A549 (cell line): ENCODE measurements around the gene SMG6. TPM values are rescaled to one million over a fixed set of nuclear protein-coding genes. Genes with fewer than 3 reads are reported as not detected.

Experiments
- ATAC-seq, 2 experiments: fragments of 200-7000 bp in 1 of 2; fragments of >200 bp in 1 of 2; cut with Nextera tagmentation in 1 of 2; cut with Tn5 transposase in 1 of 2; 3 replicates each; pipeline versions ENCODE4 v1.8.0 to v1.9.1; 2018 to 2020; ENCODE audit warnings: mild to moderate bottlenecking in 1 of 2, moderate library complexity in 1 of 2
- CTCF ChIA-PET: fragments of 300-600 bp; sonication (Branson Sonifier 250); formaldehyde crosslinking; extraction: SDS; loops from one replicate; lab custom pipeline; 2021; ENCODE audit warnings: antibody characterized with exemption, inconsistent platforms; lab: Yijun Ruan, JAX
- POLR2A ChIA-PET: fragments of 350-600 bp; formaldehyde crosslinking; extraction: SDS; loops from one replicate; lab custom pipeline; 2021; ENCODE audit warnings: antibody characterized with exemption, inconsistent platforms; lab: Yijun Ruan, JAX
- DNase-seq, 2 experiments: peaks; one replicate each; pipeline versions ENCODE4 v3.0.0 to v3.0.0-alpha.2; 2011 to 2016; ENCODE audit warnings: low read depth in 1 of 2, low spot score in 1 of 2
- FAIRE-seq: peaks from 2 replicates; lab custom pipeline; 2011; peaks lifted over from hg19 to GRCh38; lab: Jason Lieb, UNC
- H3K27ac ChIP-seq, 2 experiments: fragments of >200 bp; sonication (Bioruptor Twin); formaldehyde crosslinking; 3 replicates each; pipeline ENCODE4 v1.5.1; 2016 to 2017
- H3K4me1 ChIP-seq: fragments of >200 bp; sonication (Bioruptor Twin); formaldehyde crosslinking; 3 replicates; pipeline ENCODE4 v1.6.1; 2016
- H3K4me2 ChIP-seq: fragments of >200 bp; sonication (Bioruptor Twin); formaldehyde crosslinking; 3 replicates; pipeline ENCODE4 v1.6.1; 2016
- H3K4me3 ChIP-seq: fragments of >200 bp; sonication (Bioruptor Twin); formaldehyde crosslinking; 3 replicates; pipeline ENCODE4 v1.5.1; 2016
- H3K9me3 ChIP-seq: fragments of >200 bp; sonication (Bioruptor Twin); formaldehyde crosslinking; 3 replicates; pipeline ENCODE4 v1.6.1; 2016
- CBX2 ChIP-seq: fragments of 200-600 bp; sonication (generic); IDR thresholded peaks from 2 replicates; pipeline ENCODE4 v1.6.1; 2016; ENCODE audit warnings: low read depth, mild to moderate bottlenecking, borderline replicate concordance
- EP300 ChIP-seq, 2 experiments: fragments of >200 bp; sonication (Bioruptor Twin); formaldehyde crosslinking; IDR thresholded peaks; 2 replicates in 1 of 2; 3 replicates in 1 of 2; pipeline ENCODE4 v1.6.1; 2016 to 2017
- FOSB ChIP-seq: fragments of 250-450 bp; sonication (Bioruptor Pico); IDR thresholded peaks from 2 replicates; pipeline ENCODE4 v1.5.0; 2020; ENCODE audit warnings: mild to moderate bottlenecking, moderate library complexity
- HEYL ChIP-seq: fragments of 250-450 bp; sonication (Bioruptor Pico); IDR thresholded peaks from 2 replicates; pipeline ENCODE4 v1.8.0; 2021; ENCODE audit warnings: mild to moderate bottlenecking, moderate library complexity
- JUNB ChIP-seq: fragments of >200 bp; sonication (Bioruptor Twin); formaldehyde crosslinking; IDR thresholded peaks from 2 replicates; pipeline ENCODE4 v1.6.1; 2016
- KDM1A ChIP-seq: fragments of 200-600 bp; sonication (generic); IDR thresholded peaks from 2 replicates; pipeline ENCODE4 v1.6.1; 2016; ENCODE audit warnings: low read depth, mild to moderate bottlenecking
- MAFK ChIP-seq: fragments of 450-650 bp; IDR thresholded peaks from 2 replicates; pipeline ENCODE4 v1.6.1; 2014; ENCODE audit not compliant: partially characterized antibody
- PHF8 ChIP-seq: fragments of 200-600 bp; sonication (generic); IDR thresholded peaks from 2 replicates; pipeline ENCODE4 v1.6.1; 2016; ENCODE audit warnings: low read depth, mild to moderate bottlenecking, antibody characterized with exemption, moderate library complexity, borderline replicate concordance
- RNF2 ChIP-seq: fragments of 200-600 bp; sonication (generic); IDR thresholded peaks from 2 replicates; pipeline ENCODE4 v1.6.1; 2016; ENCODE audit warnings: low read depth, mild to moderate bottlenecking, antibody characterized with exemption, moderate library complexity, borderline replicate concordance
- SREBF2 ChIP-seq: fragments of 450-650 bp; IDR thresholded peaks from 2 replicates; pipeline ENCODE4 v1.6.1; 2014; ENCODE audit warnings: mild to moderate bottlenecking, moderate library complexity
- TFCP2L1 ChIP-seq: fragments of 250-450 bp; sonication (Bioruptor Pico); IDR thresholded peaks from 2 replicates; pipeline ENCODE4 v1.5.0; 2021; ENCODE audit warnings: mild to moderate bottlenecking
- ZC3H11A ChIP-seq: fragments of 450-650 bp; IDR thresholded peaks from 2 replicates; pipeline ENCODE4 v1.6.1; 2014; ENCODE audit warnings: antibody characterized with exemption, mild to moderate bottlenecking
- ZSCAN20 ChIP-seq: fragments of 250-450 bp; sonication (Bioruptor Pico); IDR thresholded peaks from 2 replicates; pipeline ENCODE4 v1.8.0; 2022; ENCODE audit warnings: mild to moderate bottlenecking, moderate library complexity
- WGBS: methylation state at CpG from one replicate; pipeline ENCODE4 v1.1.6; 2017; ENCODE audit errors: missing lambda C conversion rate; 5-methylcytosine and 5-hydroxymethylcytosine counted together
- polyA plus RNA-seq, 4 experiments: library from polyadenylated mRNA; depleted of rRNA in 3 of 4; stranded (reverse); fragments of >200 nt; fragmentation: RNase III in 1 of 4; extraction: RNeasy Plus Mini Kit Qiagen cat#74134 plus additional on column Dnase treatment in 1 of 4; gene quantifications; 2 replicates in 3 of 4; 3 replicates in 1 of 4; pipeline ENCODE4 v1.2.3, GENCODE V29; 2011 to 2017
- TF ChIP-seq, protein P1 (sequence below): fragments of 200-600 bp; sonication (generic); IDR thresholded peaks from 2 replicates; pipeline ENCODE4 v1.6.1; 2016; ENCODE audit warnings: antibody characterized with exemption, mild to moderate bottlenecking, moderate library complexity
- TF ChIP-seq, protein P2 (sequence below): fragments of 250-450 bp; sonication (Bioruptor Pico); IDR thresholded peaks from 2 replicates; pipeline ENCODE4 v1.5.0; 2021; ENCODE audit warnings: mild to moderate bottlenecking, moderate library complexity, borderline replicate concordance
- TF ChIP-seq, protein P3 (sequence below): fragments of 150-350 bp; IDR thresholded peaks from 2 replicates; pipeline ENCODE4 v1.6.1; 2014; ENCODE audit warnings: low read depth, mild to moderate bottlenecking, low read length

Gene SMG6
- polyA plus RNA-seq, 2 of the 4 experiments (the other 2 are of a cell fraction) = 4.7 to 17.0 TPM

DNA sequence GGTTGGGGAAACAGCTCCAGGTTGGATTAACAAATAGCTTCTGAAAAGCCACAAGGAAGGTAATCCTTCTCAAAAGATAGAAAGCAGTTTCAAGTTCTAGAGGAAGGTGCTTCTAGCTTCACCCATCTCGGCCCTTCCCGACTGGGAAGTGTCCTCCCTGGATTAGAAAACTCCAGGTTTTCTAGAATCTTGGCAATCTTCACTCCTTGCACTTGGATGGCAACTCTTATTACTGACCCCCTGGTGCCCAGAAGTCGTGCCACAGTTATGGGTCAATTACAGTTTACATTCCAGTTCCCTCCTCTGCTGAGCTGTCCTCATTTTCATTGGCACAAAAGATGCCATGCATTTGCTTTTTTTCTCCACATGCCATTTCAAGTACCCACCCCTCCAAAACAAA is 65.6 kb downstream of the SMG6 start:
- H3K4me3 ChIP-seq = no peak overlapping the region
- no peak for TF ChIP-seq KDM1A
- TF ChIP-seq, protein P1, sequence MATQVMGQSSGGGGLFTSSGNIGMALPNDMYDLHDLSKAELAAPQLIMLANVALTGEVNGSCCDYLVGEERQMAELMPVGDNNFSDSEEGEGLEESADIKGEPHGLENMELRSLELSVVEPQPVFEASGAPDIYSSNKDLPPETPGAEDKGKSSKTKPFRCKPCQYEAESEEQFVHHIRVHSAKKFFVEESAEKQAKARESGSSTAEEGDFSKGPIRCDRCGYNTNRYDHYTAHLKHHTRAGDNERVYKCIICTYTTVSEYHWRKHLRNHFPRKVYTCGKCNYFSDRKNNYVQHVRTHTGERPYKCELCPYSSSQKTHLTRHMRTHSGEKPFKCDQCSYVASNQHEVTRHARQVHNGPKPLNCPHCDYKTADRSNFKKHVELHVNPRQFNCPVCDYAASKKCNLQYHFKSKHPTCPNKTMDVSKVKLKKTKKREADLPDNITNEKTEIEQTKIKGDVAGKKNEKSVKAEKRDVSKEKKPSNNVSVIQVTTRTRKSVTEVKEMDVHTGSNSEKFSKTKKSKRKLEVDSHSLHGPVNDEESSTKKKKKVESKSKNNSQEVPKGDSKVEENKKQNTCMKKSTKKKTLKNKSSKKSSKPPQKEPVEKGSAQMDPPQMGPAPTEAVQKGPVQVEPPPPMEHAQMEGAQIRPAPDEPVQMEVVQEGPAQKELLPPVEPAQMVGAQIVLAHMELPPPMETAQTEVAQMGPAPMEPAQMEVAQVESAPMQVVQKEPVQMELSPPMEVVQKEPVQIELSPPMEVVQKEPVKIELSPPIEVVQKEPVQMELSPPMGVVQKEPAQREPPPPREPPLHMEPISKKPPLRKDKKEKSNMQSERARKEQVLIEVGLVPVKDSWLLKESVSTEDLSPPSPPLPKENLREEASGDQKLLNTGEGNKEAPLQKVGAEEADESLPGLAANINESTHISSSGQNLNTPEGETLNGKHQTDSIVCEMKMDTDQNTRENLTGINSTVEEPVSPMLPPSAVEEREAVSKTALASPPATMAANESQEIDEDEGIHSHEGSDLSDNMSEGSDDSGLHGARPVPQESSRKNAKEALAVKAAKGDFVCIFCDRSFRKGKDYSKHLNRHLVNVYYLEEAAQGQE = no peak
- no peak for TF ChIP-seq JUNB
- TF ChIP-seq MAFK = no peak
- no peak for TF ChIP-seq SREBF2
- TF ChIP-seq FOSB (CRISPR knock-in tag) = no peak
- no peak for TF ChIP-seq RNF2
- no peak for TF ChIP-seq ZSCAN20 (CRISPR knock-in tag)
- no peak for TF ChIP-seq EP300 (IDR thresholded peaks at IDR 0.05)
- TF ChIP-seq CBX2 = no peak
- TF ChIP-seq, protein P2, sequence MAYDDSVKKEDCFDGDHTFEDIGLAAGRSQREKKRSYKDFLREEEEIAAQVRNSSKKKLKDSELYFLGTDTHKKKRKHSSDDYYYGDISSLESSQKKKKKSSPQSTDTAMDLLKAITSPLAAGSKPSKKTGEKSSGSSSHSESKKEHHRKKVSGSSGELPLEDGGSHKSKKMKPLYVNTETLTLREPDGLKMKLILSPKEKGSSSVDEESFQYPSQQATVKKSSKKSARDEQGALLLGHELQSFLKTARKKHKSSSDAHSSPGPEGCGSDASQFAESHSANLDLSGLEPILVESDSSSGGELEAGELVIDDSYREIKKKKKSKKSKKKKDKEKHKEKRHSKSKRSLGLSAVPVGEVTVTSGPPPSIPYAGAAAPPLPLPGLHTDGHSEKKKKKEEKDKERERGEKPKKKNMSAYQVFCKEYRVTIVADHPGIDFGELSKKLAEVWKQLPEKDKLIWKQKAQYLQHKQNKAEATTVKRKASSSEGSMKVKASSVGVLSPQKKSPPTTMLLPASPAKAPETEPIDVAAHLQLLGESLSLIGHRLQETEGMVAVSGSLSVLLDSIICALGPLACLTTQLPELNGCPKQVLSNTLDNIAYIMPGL = no peak
- no peak for TF ChIP-seq TFCP2L1 (CRISPR knock-in tag)
- H3K27ac ChIP-seq = no peak overlapping the region
- peaks cover 13% of the 10 kb centered on the region for H3K4me1 ChIP-seq
- no peak overlapping the region for H3K4me2 ChIP-seq
- H3K9me3 ChIP-seq = no peaks in the 10 kb centered on the region
- POLR2A ChIA-PET = no interaction called here
- 77% methylated on average over 3 of the region's 3 CpGs for WGBS
- FAIRE-seq (no peak), ATAC-seq (no peak), DNase-seq (no peak)
- CTCF ChIA-PET = interaction anchor here (0.6 to 3.7 kb wide), 5 partner anchors 14 to 183 kb away, joined by 3 to 34 read pairs (median 4); partner anchors contain the start of gene HIC1

DNA sequence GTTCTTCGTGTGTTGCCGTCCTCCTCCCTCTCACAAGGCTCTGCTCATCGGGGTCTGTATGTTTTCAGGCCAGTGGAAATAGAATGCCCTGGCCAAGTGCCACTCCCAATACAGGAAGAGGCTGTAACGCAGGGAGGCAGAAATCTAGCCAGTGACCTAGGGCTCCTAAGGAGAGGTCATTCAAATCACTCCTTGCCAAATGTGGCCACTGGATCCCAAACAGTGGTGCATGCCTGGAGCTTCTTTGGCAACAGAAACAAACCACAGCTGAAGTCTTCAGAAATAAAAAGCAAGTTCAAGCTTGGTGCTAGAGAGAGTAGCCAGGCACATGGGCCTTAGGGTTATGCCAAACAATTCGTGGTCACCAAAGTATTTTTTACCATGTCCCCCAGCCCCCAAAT is 66.1 kb downstream of the SMG6 start:
- H3K27ac ChIP-seq = no peak overlapping the region
- H3K9me3 ChIP-seq = no peaks in the 10 kb centered on the region
- H3K4me1 ChIP-seq = peaks cover 13% of the 10 kb centered on the region
- no peak for ATAC-seq
- TF ChIP-seq HEYL (no peak), PHF8 (no peak), ZC3H11A (no peak), RNF2 (no peak), SREBF2 (no peak), TFCP2L1 (CRISPR knock-in tag) (no peak)
- TF ChIP-seq, protein P3, sequence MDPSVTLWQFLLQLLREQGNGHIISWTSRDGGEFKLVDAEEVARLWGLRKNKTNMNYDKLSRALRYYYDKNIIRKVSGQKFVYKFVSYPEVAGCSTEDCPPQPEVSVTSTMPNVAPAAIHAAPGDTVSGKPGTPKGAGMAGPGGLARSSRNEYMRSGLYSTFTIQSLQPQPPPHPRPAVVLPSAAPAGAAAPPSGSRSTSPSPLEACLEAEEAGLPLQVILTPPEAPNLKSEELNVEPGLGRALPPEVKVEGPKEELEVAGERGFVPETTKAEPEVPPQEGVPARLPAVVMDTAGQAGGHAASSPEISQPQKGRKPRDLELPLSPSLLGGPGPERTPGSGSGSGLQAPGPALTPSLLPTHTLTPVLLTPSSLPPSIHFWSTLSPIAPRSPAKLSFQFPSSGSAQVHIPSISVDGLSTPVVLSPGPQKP = no peak
- TF ChIP-seq, all 56 proteins: peak for 0
- 86% methylated on average over 5 of the region's 5 CpGs for WGBS
- ChIA-PET CTCF (interaction anchor here (0.6 to 3.7 kb wide), 5 partner anchors 14 to 183 kb away, joined by 3 to 34 read pairs (median 4); partner anchors contain the start of gene HIC1), POLR2A (no interaction called here)
- no peak for DNase-seq
- no peak for FAIRE-seq
- no peak overlapping the region for H3K4me3 ChIP-seq
- H3K4me2 ChIP-seq = no peak overlapping the region
